ENCODE measurements around the gene ENTREP1. TPM values are rescaled to one million over a fixed set of nuclear protein-coding genes. Genes with fewer than 3 reads are reported as not detected.

ENTREP1 gene
- polyA plus RNA-seq: 1 to 10 TPM; 5.7 to 6.4 TPM

GRCh38 chr9:69324549-69325401 lies at the start of gene ENTREP1:
Gene ENTREP1, plus strand, starts transcription at chr9:69325215. Its CDS starts 95 bp downstream, at chr9:69325310.
- Histone ChIP-seq H3K4me3 (ENCODE audit: low read depth in 1 of 2, low read length in 2 of 2) (peak within 1 kb of the TSS; percentile 65 to 84), H3K9me3 (ENCODE audit: control insufficient read depth in 2 of 2, insufficient read depth in 1 of 2, low read depth in 1 of 2, low read length in 1 of 2) (no peaks in the 10 kb centered on the region), H3K27me3 (ENCODE audit: control insufficient read depth in 1 of 2, insufficient read depth in 2 of 2, low read length in 2 of 2) (peaks cover 0 to 2% of the 10 kb centered on the region in 2 donors), H3K36me3 (ENCODE audit: control insufficient read depth in 2 of 2, insufficient read depth in 2 of 2, low read length in 1 of 2) (no peaks in the 10 kb centered on the region), H3K27ac (ENCODE audit: low read depth in 2 of 2, low read length in 1 of 2) (peak within 1 kb of the TSS; percentile 73 to 75), H3K4me1 (ENCODE audit: control insufficient read depth in 2 of 2, insufficient read depth in 2 of 2, low read length in 1 of 2) (peaks cover 0 to 2% of the 10 kb centered on the region in 2 donors)
- WGBS, 2 donors: 1 to 2% methylated on average over 67 to 81 of the region's 81 CpGs

DNA sequence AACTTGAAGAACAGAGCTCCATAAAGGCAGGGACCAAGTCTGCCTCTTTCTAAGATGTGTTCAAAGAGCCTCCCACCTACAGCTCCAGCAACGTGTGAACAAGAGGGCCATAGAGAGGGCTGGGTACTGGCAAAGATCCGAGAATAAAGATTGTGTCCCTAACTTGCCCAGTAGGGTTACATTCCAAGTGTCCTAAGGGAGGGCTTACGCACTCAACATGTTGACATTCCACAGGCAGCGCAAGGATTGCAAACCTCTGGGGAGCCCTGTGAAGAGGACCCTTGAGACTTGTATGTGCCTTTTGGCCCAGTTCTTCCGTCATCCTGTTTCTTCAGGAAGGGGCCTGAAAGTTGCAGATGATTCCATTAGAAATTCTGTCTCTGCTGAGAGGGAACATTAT lies 48.2 kb upstream of the ENTREP1 start:
- H3K4me3 ChIP-seq (ENCODE audit: low read depth in 1 of 2, low read length in 2 of 2): no peak overlapping the region
- no peaks in the 10 kb centered on the region for H3K27me3 ChIP-seq (ENCODE audit: control insufficient read depth in 1 of 2, insufficient read depth in 2 of 2, low read length in 2 of 2)
- no peaks in the 10 kb centered on the region for H3K4me1 ChIP-seq (ENCODE audit: control insufficient read depth in 2 of 2, insufficient read depth in 2 of 2, low read length in 1 of 2)
- no peaks in the 10 kb centered on the region for H3K9me3 ChIP-seq (ENCODE audit: control insufficient read depth in 2 of 2, insufficient read depth in 1 of 2, low read depth in 1 of 2, low read length in 1 of 2)
- no peaks in the 10 kb centered on the region for H3K36me3 ChIP-seq (ENCODE audit: control insufficient read depth in 2 of 2, insufficient read depth in 2 of 2, low read length in 1 of 2)
- H3K27ac ChIP-seq (ENCODE audit: low read depth in 2 of 2, low read length in 1 of 2): no peak overlapping the region
- WGBS, 2 donors: 78 to 79% methylated on average over 5 of the region's 5 CpGs

- no peak overlapping the region for H3K27ac ChIP-seq (ENCODE audit: low read depth in 2 of 2, low read length in 1 of 2)
- 72 to 77% methylated on average over 5 of the region's 5 CpGs for WGBS, 2 donors
Observed at GRCh38 chr9:69279084-69279731, 45.8 kb upstream of the ENTREP1 start.

DNA sequence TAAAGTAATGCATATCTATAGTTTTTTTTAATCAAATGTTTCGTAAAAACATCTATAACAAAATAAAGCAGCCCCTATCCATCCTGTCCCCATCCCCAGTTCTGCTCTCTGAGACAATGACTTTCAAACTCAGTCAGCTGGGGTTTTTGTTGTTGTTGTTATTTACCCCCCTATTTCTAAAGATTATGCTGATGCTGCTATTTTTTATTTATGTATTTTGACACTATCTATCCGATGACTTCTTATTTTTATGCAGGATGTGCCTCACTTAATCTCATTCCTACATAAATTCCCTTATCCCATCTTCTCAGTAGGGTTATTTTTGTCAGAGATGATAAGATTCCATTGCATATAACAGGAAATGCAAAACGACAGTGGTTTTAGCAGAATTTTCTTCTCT lies 45.3 kb upstream of the ENTREP1 start:
- H3K4me1 ChIP-seq (ENCODE audit: control insufficient read depth in 2 of 2, insufficient read depth in 2 of 2, low read length in 1 of 2): no peaks in the 10 kb centered on the region

More at GRCh38 chr9:69279084-69279731, 45.8 kb upstream of the ENTREP1 start:
- Histone ChIP-seq H3K4me1 (ENCODE audit: control insufficient read depth in 2 of 2, insufficient read depth in 2 of 2, low read length in 1 of 2) (no peaks in the 10 kb centered on the region), H3K9me3 (ENCODE audit: control insufficient read depth in 2 of 2, insufficient read depth in 1 of 2, low read depth in 1 of 2, low read length in 1 of 2) (no peaks in the 10 kb centered on the region), H3K4me3 (ENCODE audit: low read depth in 1 of 2, low read length in 2 of 2) (no peak overlapping the region), H3K27me3 (ENCODE audit: control insufficient read depth in 1 of 2, insufficient read depth in 2 of 2, low read length in 2 of 2) (no peaks in the 10 kb centered on the region), H3K36me3 (ENCODE audit: control insufficient read depth in 2 of 2, insufficient read depth in 2 of 2, low read length in 1 of 2) (no peaks in the 10 kb centered on the region)

GRCh38 chr9:69283003-69283402 lies 42.0 kb upstream of the ENTREP1 start:
- Histone ChIP-seq H3K36me3 (ENCODE audit: control insufficient read depth in 2 of 2, insufficient read depth in 2 of 2, low read length in 1 of 2) (no peaks in the 10 kb centered on the region), H3K4me3 (ENCODE audit: low read depth in 1 of 2, low read length in 2 of 2) (no peak overlapping the region), H3K27me3 (ENCODE audit: control insufficient read depth in 1 of 2, insufficient read depth in 2 of 2, low read length in 2 of 2) (no peaks in the 10 kb centered on the region), H3K9me3 (ENCODE audit: control insufficient read depth in 2 of 2, insufficient read depth in 1 of 2, low read depth in 1 of 2, low read length in 1 of 2) (no peaks in the 10 kb centered on the region), H3K27ac (ENCODE audit: low read depth in 2 of 2, low read length in 1 of 2) (no peak overlapping the region), H3K4me1 (ENCODE audit: control insufficient read depth in 2 of 2, insufficient read depth in 2 of 2, low read length in 1 of 2) (no peaks in the 10 kb centered on the region)
- 54 to 55% methylated on average over 2 of the region's 2 CpGs for WGBS, 2 donors

More for the DNA sequence above, 45.3 kb upstream of the ENTREP1 start:
- no peak overlapping the region for H3K4me3 ChIP-seq (ENCODE audit: low read depth in 1 of 2, low read length in 2 of 2)
- no peaks in the 10 kb centered on the region for H3K9me3 ChIP-seq (ENCODE audit: control insufficient read depth in 2 of 2, insufficient read depth in 1 of 2, low read depth in 1 of 2, low read length in 1 of 2)
- H3K27me3 ChIP-seq (ENCODE audit: control insufficient read depth in 1 of 2, insufficient read depth in 2 of 2, low read length in 2 of 2): no peaks in the 10 kb centered on the region
- WGBS, 2 donors: 51 to 65% methylated on average over 3 of the region's 3 CpGs
- no peaks in the 10 kb centered on the region for H3K36me3 ChIP-seq (ENCODE audit: control insufficient read depth in 2 of 2, insufficient read depth in 2 of 2, low read length in 1 of 2)
- no peak overlapping the region for H3K27ac ChIP-seq (ENCODE audit: low read depth in 2 of 2, low read length in 1 of 2)

DNA sequence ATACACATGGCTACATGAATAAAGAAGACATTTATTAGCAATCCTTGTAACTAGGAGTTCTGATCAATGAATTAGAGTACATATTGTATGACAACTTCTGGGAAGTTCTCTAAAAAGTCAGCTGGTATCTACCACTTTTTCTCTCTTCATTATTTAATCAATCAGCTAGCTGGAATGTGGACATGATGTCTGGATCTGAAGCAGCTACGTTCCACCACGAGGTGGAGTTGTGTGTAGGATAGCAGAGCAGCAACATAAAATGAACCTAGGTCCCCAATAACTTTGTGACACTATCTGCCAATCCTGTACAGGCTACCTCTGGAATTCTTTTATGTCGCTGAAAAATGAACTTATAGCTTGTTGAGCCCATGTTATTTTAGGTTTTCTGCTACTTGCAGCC lies 32.9 kb upstream of the ENTREP1 start:
- Histone ChIP-seq H3K36me3 (ENCODE audit: control insufficient read depth in 2 of 2, insufficient read depth in 2 of 2, low read length in 1 of 2) (no peaks in the 10 kb centered on the region), H3K27me3 (ENCODE audit: control insufficient read depth in 1 of 2, insufficient read depth in 2 of 2, low read length in 2 of 2) (no peaks in the 10 kb centered on the region), H3K4me3 (ENCODE audit: low read depth in 1 of 2, low read length in 2 of 2) (no peak overlapping the region), H3K4me1 (ENCODE audit: control insufficient read depth in 2 of 2, insufficient read depth in 2 of 2, low read length in 1 of 2) (no peaks in the 10 kb centered on the region), H3K9me3 (ENCODE audit: control insufficient read depth in 2 of 2, insufficient read depth in 1 of 2, low read depth in 1 of 2, low read length in 1 of 2) (no peaks in the 10 kb centered on the region), H3K27ac (ENCODE audit: low read depth in 2 of 2, low read length in 1 of 2) (no peak overlapping the region)
- 90 to 91% methylated on average over 3 of the region's 3 CpGs for WGBS, 2 donors

DNA sequence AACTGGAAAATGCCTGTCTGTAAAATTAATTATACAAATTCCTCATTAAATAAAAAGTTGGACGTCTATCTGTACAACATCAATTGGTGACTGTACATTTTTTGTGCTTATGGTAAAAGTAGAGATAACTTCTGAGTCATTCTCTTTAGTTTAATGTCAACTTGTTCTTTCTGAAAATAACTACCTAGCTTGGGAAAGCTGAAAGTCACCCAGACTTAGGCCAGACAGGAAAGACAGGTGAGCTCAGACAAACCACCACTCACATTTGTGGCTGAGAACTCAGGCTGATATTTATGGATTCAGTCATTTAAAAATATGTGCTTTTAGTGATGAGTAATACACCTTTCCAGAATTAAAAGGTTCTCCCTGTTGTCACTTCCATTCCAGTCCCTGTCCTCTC lies 31.9 kb upstream of the ENTREP1 start:
- no peaks in the 10 kb centered on the region for H3K36me3 ChIP-seq (ENCODE audit: control insufficient read depth in 2 of 2, insufficient read depth in 2 of 2, low read length in 1 of 2)
- 35 to 36% methylated on average over 1 of the region's 1 CpG for WGBS, 2 donors
- no peaks in the 10 kb centered on the region for H3K27me3 ChIP-seq (ENCODE audit: control insufficient read depth in 1 of 2, insufficient read depth in 2 of 2, low read length in 2 of 2)
- H3K4me1 ChIP-seq (ENCODE audit: control insufficient read depth in 2 of 2, insufficient read depth in 2 of 2, low read length in 1 of 2): no peaks in the 10 kb centered on the region
- H3K27ac ChIP-seq (ENCODE audit: low read depth in 2 of 2, low read length in 1 of 2): no peak overlapping the region
- no peaks in the 10 kb centered on the region for H3K9me3 ChIP-seq (ENCODE audit: control insufficient read depth in 2 of 2, insufficient read depth in 1 of 2, low read depth in 1 of 2, low read length in 1 of 2)
- no peak overlapping the region for H3K4me3 ChIP-seq (ENCODE audit: low read depth in 1 of 2, low read length in 2 of 2)

DNA sequence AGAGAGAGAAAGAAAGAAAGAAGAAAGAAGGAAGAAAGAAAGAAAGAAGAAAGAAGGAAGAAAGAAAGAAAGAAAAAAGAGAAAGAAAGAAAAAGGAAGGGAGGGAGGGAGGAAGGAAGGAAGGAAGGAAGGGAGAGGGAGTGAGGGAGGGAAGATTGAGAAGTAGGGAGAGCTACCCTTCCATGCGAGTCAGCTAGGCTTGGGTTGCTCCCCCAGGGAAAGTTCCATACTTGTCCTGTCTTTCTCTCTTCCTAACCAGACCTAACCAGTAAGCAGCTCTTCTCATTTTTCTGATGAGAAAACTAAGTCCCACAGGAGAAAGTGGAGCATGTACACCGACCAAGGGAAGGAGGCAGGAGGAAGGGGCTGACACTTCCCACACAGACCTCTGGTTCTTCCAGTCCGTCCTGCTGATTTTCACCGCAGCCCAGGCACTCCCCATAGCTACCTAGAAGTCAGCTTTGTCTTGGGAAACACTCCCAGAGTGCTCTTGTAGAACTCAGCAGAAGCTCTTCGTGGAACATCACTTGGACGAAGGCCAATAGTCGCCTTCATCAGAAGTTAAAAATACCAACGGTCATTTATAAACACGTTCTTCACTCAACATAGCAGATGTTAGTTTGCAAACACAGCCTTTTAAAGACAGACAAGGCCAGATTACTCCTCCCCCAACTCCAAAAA lies 29.0 kb upstream of the ENTREP1 start:
- H3K36me3 ChIP-seq (ENCODE audit: control insufficient read depth in 2 of 2, insufficient read depth in 2 of 2, low read length in 1 of 2): no peaks in the 10 kb centered on the region
- H3K27me3 ChIP-seq (ENCODE audit: control insufficient read depth in 1 of 2, insufficient read depth in 2 of 2, low read length in 2 of 2): no peaks in the 10 kb centered on the region
- no peaks in the 10 kb centered on the region for H3K9me3 ChIP-seq (ENCODE audit: control insufficient read depth in 2 of 2, insufficient read depth in 1 of 2, low read depth in 1 of 2, low read length in 1 of 2)
- WGBS, 2 donors: 56 to 62% methylated on average over 9 of the region's 9 CpGs
- H3K4me3 ChIP-seq (ENCODE audit: low read depth in 1 of 2, low read length in 2 of 2): no peak overlapping the region
- H3K27ac ChIP-seq (ENCODE audit: low read depth in 2 of 2, low read length in 1 of 2): peak overlapping the region in 1 of 2 donors; percentile 29
- H3K4me1 ChIP-seq (ENCODE audit: control insufficient read depth in 2 of 2, insufficient read depth in 2 of 2, low read length in 1 of 2): no peaks in the 10 kb centered on the region

DNA sequence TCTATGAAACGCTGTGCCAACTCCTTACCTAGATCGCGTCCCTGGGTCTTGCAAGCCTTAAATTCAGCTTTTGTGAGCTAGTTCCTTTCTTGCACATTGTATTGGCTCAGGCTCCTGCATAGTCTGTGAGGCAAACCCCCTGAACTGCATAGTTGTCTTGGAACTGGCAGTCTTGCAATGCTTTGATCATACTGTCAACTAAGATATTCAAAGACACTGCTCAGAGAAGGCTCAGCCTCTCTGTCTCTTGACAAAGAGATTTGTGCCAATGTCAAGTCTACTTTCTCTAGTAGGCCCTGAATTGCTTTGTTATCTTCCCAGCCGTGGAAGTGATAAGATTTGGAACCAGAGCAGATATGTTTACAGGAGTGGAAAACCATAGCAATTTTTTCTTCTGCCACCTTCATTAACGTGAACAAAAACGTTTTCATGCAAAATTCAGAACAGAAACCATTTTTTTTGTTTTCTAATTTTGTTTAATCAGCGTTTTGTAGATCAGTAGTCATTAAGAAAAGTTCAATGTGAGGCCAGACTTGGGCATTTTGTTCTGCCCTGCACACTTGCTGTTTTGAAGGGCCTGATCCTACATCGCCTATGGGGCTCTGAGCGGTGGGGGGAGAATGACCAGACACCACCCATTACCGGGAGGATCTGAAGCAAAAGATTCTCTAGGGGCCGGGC lies 27.6 kb upstream of the ENTREP1 start:
- H3K9me3 ChIP-seq (ENCODE audit: control insufficient read depth in 2 of 2, insufficient read depth in 1 of 2, low read depth in 1 of 2, low read length in 1 of 2): no peaks in the 10 kb centered on the region
- no peaks in the 10 kb centered on the region for H3K36me3 ChIP-seq (ENCODE audit: control insufficient read depth in 2 of 2, insufficient read depth in 2 of 2, low read length in 1 of 2)
- H3K27me3 ChIP-seq (ENCODE audit: control insufficient read depth in 1 of 2, insufficient read depth in 2 of 2, low read length in 2 of 2): no peaks in the 10 kb centered on the region
- no peak overlapping the region for H3K4me3 ChIP-seq (ENCODE audit: low read depth in 1 of 2, low read length in 2 of 2)
- 71 to 72% methylated on average over 11 of the region's 11 CpGs for WGBS, 2 donors
- H3K4me1 ChIP-seq (ENCODE audit: control insufficient read depth in 2 of 2, insufficient read depth in 2 of 2, low read length in 1 of 2): no peaks in the 10 kb centered on the region
- no peak overlapping the region for H3K27ac ChIP-seq (ENCODE audit: low read depth in 2 of 2, low read length in 1 of 2)
